C4-2B (cell line): ENCODE results near the gene CSH2.

Experiments used
- ZFX ChIP-seq: fragments of 450-650 bp; IDR thresholded peaks from 2 replicates; pipeline ENCODE4 v1.6.1; 2017
- TF ChIP-seq, protein P1 (sequence below): fragments of 450-650 bp; conservative IDR thresholded peaks from 2 replicates; pipeline ENCODE4 v1.5.1; 2017; ENCODE audit warnings: mild to moderate bottlenecking

DNA sequence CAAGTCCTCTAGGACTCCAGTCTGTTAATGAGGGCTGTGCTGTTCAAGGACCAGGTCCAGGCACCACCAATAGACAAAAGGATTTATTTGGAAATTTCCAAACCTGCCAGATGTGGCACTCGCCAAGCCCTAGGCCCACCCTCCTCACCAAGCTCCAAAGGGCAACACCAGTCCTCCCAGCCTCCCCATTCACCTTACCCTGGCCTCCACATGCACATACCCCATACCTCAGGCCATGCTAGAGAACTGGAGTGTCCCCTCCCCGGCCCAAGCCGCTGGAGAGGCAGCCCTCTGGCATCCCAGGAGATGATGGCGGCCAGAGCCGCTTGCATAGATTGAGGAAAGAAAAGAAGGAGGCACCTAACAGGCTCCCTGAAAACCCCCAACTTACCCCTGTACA, 41.5 kb downstream of the CSH2 start:
- TF ChIP-seq, protein P1, sequence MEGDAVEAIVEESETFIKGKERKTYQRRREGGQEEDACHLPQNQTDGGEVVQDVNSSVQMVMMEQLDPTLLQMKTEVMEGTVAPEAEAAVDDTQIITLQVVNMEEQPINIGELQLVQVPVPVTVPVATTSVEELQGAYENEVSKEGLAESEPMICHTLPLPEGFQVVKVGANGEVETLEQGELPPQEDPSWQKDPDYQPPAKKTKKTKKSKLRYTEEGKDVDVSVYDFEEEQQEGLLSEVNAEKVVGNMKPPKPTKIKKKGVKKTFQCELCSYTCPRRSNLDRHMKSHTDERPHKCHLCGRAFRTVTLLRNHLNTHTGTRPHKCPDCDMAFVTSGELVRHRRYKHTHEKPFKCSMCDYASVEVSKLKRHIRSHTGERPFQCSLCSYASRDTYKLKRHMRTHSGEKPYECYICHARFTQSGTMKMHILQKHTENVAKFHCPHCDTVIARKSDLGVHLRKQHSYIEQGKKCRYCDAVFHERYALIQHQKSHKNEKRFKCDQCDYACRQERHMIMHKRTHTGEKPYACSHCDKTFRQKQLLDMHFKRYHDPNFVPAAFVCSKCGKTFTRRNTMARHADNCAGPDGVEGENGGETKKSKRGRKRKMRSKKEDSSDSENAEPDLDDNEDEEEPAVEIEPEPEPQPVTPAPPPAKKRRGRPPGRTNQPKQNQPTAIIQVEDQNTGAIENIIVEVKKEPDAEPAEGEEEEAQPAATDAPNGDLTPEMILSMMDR: no peak
- no peak for TF ChIP-seq ZFX
